A673 (cell line): ENCODE results near the gene METRNL.

ENCODE experiments used
- EZH2 ChIP-seq: fragments of 200-600 bp; sonication (generic); IDR thresholded peaks from 2 replicates; pipeline ENCODE4 v1.6.1; 2017; ENCODE audit warnings: borderline replicate concordance, low read depth, mild to moderate bottlenecking, mixed read lengths, antibody characterized with exemption, low read length; ENCODE audit not compliant: poor library complexity, severe bottlenecking
- TF ChIP-seq, protein P1 (sequence below): fragments of 300-800, 200-600 bp; sonication (generic); conservative IDR thresholded peaks from 2 replicates; pipeline ENCODE4 v1.5.1; 2017; ENCODE audit warnings: low read depth, mild to moderate bottlenecking, antibody characterized with exemption, low read length, moderate library complexity, mixed read lengths

DNA sequence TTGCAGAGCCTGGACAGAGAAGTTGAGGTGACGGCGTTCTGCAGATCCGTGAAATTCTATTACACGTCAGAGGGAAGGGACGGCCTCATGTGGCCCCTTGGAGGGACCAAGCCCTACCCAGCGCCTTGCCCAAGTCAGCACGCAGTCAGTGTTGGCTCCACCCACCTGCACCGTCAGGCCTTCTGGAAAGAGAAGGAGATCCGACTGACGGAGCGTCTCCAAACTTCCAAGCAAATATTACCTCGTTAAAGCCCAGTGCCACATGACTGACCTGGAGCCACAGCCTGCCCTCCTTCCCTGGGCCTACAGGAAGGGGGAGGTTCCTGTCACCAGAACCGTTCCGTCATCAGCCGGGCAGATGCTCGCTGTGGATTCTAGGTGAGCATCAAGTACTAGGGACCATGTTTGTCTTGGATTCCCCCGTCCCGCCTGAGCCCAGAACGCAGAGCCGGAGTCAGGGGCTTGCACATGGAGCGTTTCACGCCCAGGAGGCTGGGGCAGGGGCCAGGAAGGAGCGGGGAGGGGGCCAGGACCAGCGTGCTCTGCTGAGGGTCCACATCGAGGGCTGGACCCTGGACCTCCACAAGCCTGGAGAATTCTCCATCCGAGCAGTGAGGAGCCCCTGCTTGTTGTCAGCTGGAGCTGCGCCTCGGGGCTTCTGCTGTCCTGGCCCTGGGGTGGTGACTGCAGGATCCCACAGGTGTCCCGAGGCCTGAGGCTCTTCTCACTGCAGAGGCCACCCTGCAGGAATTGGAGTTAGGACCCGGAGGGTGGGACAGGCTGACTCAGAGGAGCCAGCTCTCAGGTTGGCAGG lies 22.6 kb upstream of the METRNL start:
- TF ChIP-seq, protein P1, sequence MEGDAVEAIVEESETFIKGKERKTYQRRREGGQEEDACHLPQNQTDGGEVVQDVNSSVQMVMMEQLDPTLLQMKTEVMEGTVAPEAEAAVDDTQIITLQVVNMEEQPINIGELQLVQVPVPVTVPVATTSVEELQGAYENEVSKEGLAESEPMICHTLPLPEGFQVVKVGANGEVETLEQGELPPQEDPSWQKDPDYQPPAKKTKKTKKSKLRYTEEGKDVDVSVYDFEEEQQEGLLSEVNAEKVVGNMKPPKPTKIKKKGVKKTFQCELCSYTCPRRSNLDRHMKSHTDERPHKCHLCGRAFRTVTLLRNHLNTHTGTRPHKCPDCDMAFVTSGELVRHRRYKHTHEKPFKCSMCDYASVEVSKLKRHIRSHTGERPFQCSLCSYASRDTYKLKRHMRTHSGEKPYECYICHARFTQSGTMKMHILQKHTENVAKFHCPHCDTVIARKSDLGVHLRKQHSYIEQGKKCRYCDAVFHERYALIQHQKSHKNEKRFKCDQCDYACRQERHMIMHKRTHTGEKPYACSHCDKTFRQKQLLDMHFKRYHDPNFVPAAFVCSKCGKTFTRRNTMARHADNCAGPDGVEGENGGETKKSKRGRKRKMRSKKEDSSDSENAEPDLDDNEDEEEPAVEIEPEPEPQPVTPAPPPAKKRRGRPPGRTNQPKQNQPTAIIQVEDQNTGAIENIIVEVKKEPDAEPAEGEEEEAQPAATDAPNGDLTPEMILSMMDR: no peak
- TF ChIP-seq EZH2: no peak
